Tibial nerve (tissue), 3 donors: ENCODE measurements around the gene C6orf58.

Experiments
- POLR2A ChIP-seq, 2 donors: fragments of 450-650 bp; IDR thresholded peaks; one replicate each; pipeline ENCODE4 v1.6.1; 2017; ENCODE audit warnings: antibody characterized with exemption in 2 of 2, mild to moderate bottlenecking in 2 of 2, moderate library complexity in 2 of 2
- TF ChIP-seq, protein P1 (sequence below), 5 experiments: fragments of 200-600 bp in 3 of 5; fragments of 450-650 bp in 2 of 5; sonication (generic) in 3 of 5; IDR thresholded peaks; one replicate each; pipeline ENCODE4 v1.5.1; 2016 to 2019; ENCODE audit warnings: antibody characterized with exemption in 5 of 5, mild to moderate bottlenecking in 3 of 5, moderate library complexity in 2 of 5

DNA sequence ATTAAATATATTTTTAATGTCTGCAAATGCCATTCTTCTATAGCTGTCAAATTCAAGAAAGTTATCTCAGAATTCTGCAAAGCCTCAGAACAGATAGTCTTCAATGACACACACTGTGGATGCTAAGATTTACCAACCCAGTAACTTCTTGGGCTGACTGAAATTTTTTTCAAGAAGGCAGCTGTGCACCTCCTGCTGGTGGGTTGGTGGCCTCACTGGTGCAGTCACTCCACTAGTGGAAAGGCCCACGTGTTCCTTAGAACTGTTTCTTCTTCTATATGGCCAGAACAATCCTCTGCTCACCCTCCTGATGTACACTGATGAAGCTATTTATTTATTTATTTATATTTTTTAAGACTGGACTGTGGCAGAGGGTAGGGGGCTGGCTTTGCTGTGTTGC, 29.8 kb upstream of the C6orf58 start:
- TF ChIP-seq, protein P1, sequence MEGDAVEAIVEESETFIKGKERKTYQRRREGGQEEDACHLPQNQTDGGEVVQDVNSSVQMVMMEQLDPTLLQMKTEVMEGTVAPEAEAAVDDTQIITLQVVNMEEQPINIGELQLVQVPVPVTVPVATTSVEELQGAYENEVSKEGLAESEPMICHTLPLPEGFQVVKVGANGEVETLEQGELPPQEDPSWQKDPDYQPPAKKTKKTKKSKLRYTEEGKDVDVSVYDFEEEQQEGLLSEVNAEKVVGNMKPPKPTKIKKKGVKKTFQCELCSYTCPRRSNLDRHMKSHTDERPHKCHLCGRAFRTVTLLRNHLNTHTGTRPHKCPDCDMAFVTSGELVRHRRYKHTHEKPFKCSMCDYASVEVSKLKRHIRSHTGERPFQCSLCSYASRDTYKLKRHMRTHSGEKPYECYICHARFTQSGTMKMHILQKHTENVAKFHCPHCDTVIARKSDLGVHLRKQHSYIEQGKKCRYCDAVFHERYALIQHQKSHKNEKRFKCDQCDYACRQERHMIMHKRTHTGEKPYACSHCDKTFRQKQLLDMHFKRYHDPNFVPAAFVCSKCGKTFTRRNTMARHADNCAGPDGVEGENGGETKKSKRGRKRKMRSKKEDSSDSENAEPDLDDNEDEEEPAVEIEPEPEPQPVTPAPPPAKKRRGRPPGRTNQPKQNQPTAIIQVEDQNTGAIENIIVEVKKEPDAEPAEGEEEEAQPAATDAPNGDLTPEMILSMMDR (IDR thresholded peaks at IDR 0.05), result no peak
- TF ChIP-seq POLR2A (IDR thresholded peaks at IDR 0.05), result no peak
